ENCODE measurements around the gene CCDC187.

GRCh38 chr9:136342181-136343120, 38.6 kb upstream of the CCDC187 start:
- no peak for TF ChIP-seq POLR2A (IDR thresholded peaks at IDR 0.05; ENCODE audit: low read depth, low read length)
- TF ChIP-seq TAF1 (IDR thresholded peaks at IDR 0.05; ENCODE audit: low read depth, low read length), result no peak
- no peak for TF ChIP-seq POLR2AphosphoS5 (IDR thresholded peaks at IDR 0.05; ENCODE audit: low read depth, low read length)
- TF ChIP-seq POU2F2 (IDR thresholded peaks at IDR 0.05; ENCODE audit: low read depth, low read length), result no peak

Measured in GM12891 (cell line).